Large intestine (tissue), 3 donors: Measurements from ENCODE around the gene KPNA1. TPM values are rescaled to one million over a fixed set of nuclear protein-coding genes. Genes with fewer than 3 reads are reported as not detected.
"Not testable (repeated sequence)": the region's sequence is repeated elsewhere in the genome, so short reads cannot be mapped to it uniquely, and the experiment has no call there.

ENCODE experiments used
- DNase-seq, 2 donors: peaks; one replicate each; pipeline versions ENCODE4 v3.0.0 to v3.0.0-alpha.2; 2013
- H3K27ac ChIP-seq: one replicate; pipeline ENCODE4 v1.5.1; 2013; ENCODE audit warnings: low read length
- H3K27me3 ChIP-seq: 2 replicates; pipeline ENCODE4 v1.6.1; 2013; ENCODE audit warnings: low read length; ENCODE audit not compliant: control insufficient read depth, insufficient read depth
- H3K36me3 ChIP-seq: 2 replicates; pipeline ENCODE4 v1.6.1; 2013; ENCODE audit warnings: low read length; ENCODE audit not compliant: control insufficient read depth, insufficient read depth
- H3K4me1 ChIP-seq: one replicate; pipeline ENCODE4 v1.6.1; 2013; ENCODE audit warnings: low read length; ENCODE audit not compliant: control insufficient read depth, insufficient read depth
- H3K4me3 ChIP-seq: one replicate; pipeline ENCODE4 v1.5.1; 2013; ENCODE audit warnings: low read length
- H3K9me3 ChIP-seq: one replicate; pipeline ENCODE4 v1.6.1; 2013; ENCODE audit warnings: mild to moderate bottlenecking, low read depth, low read length, moderate library complexity; ENCODE audit not compliant: control insufficient read depth
- WGBS: methylation state at CpG from one replicate; pipeline ENCODE4 v1.1.5; 2013; ENCODE audit warnings: low lambda C conversion rate; ENCODE audit not compliant: insufficient coverage; 5-methylcytosine and 5-hydroxymethylcytosine counted together
- polyA plus RNA-seq: library from polyadenylated mRNA; unstranded; fragments of 120-200 nt; gene quantifications from one replicate; pipeline ENCODE4 v1.2.1, GENCODE V29; 2013

Gene KPNA1
- polyA plus RNA-seq, 1 donor, result 35.0 TPM

- DNase-seq, result peak; percentile 34 to 71
- no peaks in the 10 kb centered on the region for H3K4me1 ChIP-seq
- H3K9me3 ChIP-seq, result no peaks in the 10 kb centered on the region
- peaks cover 28% of the 10 kb centered on the region for H3K36me3 ChIP-seq
- no peaks in the 10 kb centered on the region for H3K27me3 ChIP-seq
- H3K27ac ChIP-seq, result peak overlapping the region; percentile 54
- H3K4me3 ChIP-seq, result no peak overlapping the region
- WGBS, result 57% methylated on average over 1 of the region's 3 CpGs
Observed at GRCh38 chr3:122461806-122462205, 52.9 kb downstream of the KPNA1 start.

GRCh38 chr3:122458992-122459391 lies 55.7 kb downstream of the KPNA1 start:
- no peak overlapping the region for H3K4me3 ChIP-seq
- H3K36me3 ChIP-seq, result peaks cover 21% of the 10 kb centered on the region
- DNase-seq, result peak in 1 of 2 donors; percentile 14
- H3K27ac ChIP-seq, result no peak overlapping the region
- H3K27me3 ChIP-seq, result no peaks in the 10 kb centered on the region
- H3K9me3 ChIP-seq, result no peaks in the 10 kb centered on the region
- WGBS, result 40% methylated on average over 1 of the region's 4 CpGs
- no peaks in the 10 kb centered on the region for H3K4me1 ChIP-seq

- no peaks in the 10 kb centered on the region for H3K27me3 ChIP-seq
- H3K36me3 ChIP-seq, result peaks cover 30% of the 10 kb centered on the region
- no peak for DNase-seq
- H3K27ac ChIP-seq, result no peak overlapping the region
- WGBS, result no CpG with 5 or more reads among the region's 2 CpGs
- no peaks in the 10 kb centered on the region for H3K4me1 ChIP-seq
- H3K4me3 ChIP-seq, result no peak overlapping the region
- H3K9me3 ChIP-seq, result no peaks in the 10 kb centered on the region
Observed at GRCh38 chr3:122457706-122458105, 57.0 kb downstream of the KPNA1 start.

- H3K4me1 ChIP-seq, result no peaks in the 10 kb centered on the region
- H3K36me3 ChIP-seq, result peaks cover 37% of the 10 kb centered on the region
- no peak overlapping the region for H3K27ac ChIP-seq
- no peaks in the 10 kb centered on the region for H3K9me3 ChIP-seq
- peak in 1 of 2 donors; percentile 16 for DNase-seq
- H3K4me3 ChIP-seq, result no peak overlapping the region
- H3K27me3 ChIP-seq, result no peaks in the 10 kb centered on the region
Observed at GRCh38 chr3:122456074-122456473, 58.7 kb downstream of the KPNA1 start.

GRCh38 chr3:122451371-122451770 lies 63.4 kb downstream of the KPNA1 start:
- Histone ChIP-seq H3K27ac (no peak overlapping the region), H3K4me3 (no peak overlapping the region), H3K27me3 (no peaks in the 10 kb centered on the region), H3K4me1 (no peaks in the 10 kb centered on the region), H3K36me3 (peaks cover 33% of the 10 kb centered on the region), H3K9me3 (no peaks in the 10 kb centered on the region)
- DNase-seq, result no peak
- 80% methylated on average over 1 of the region's 3 CpGs for WGBS

- H3K36me3 ChIP-seq, result peaks cover 47% of the 10 kb centered on the region
- DNase-seq, H3K27ac ChIP-seq, H3K4me3 ChIP-seq, H3K4me1 ChIP-seq, H3K9me3 ChIP-seq, H3K27me3 ChIP-seq: not testable (repeated sequence)
- WGBS, result no CpG with 5 or more reads among the region's 6 CpGs
Observed at GRCh38 chr3:122448218-122448617, 66.5 kb downstream of the KPNA1 start.

- not testable (repeated sequence) for H3K27ac ChIP-seq, H3K27me3 ChIP-seq, H3K4me1 ChIP-seq, DNase-seq, H3K4me3 ChIP-seq, H3K9me3 ChIP-seq
- H3K36me3 ChIP-seq, result peaks cover 53% of the 10 kb centered on the region
- WGBS, result no CpG with 5 or more reads among the region's 5 CpGs
Observed at GRCh38 chr3:122444491-122444887, 70.2 kb downstream of the KPNA1 start.

GRCh38 chr3:122443762-122444490 lies 70.8 kb downstream of the KPNA1 start:
- not testable (repeated sequence) for H3K27ac ChIP-seq, H3K27me3 ChIP-seq, H3K4me1 ChIP-seq, DNase-seq, H3K9me3 ChIP-seq, H3K4me3 ChIP-seq
- H3K36me3 ChIP-seq, result peaks cover 53% of the 10 kb centered on the region
- 80% methylated on average over 2 of the region's 11 CpGs for WGBS

GRCh38 chr3:122443090-122443489 lies 71.6 kb downstream of the KPNA1 start:
- H3K36me3 ChIP-seq, result peaks cover 54% of the 10 kb centered on the region
- WGBS, result no CpG with 5 or more reads among the region's 10 CpGs
- no peak for DNase-seq

GRCh38 chr3:122435950-122436349 lies 78.8 kb downstream of the KPNA1 start:
- H3K4me3 ChIP-seq, result no peak overlapping the region
- H3K9me3 ChIP-seq, result peaks cover 11% of the 10 kb centered on the region
- WGBS, result 100% methylated on average over 3 of the region's 9 CpGs
- H3K36me3 ChIP-seq, result peaks cover 62% of the 10 kb centered on the region
- no peaks in the 10 kb centered on the region for H3K4me1 ChIP-seq
- no peak overlapping the region for H3K27ac ChIP-seq
- DNase-seq, result no peak
- H3K27me3 ChIP-seq, result no peaks in the 10 kb centered on the region

More at GRCh38 chr3:122443090-122443489, 71.6 kb downstream of the KPNA1 start:
- H3K9me3 ChIP-seq, result peaks cover 2% of the 10 kb centered on the region
- H3K4me3 ChIP-seq, result no peak overlapping the region
- no peak overlapping the region for H3K27ac ChIP-seq
- no peaks in the 10 kb centered on the region for H3K27me3 ChIP-seq
- no peaks in the 10 kb centered on the region for H3K4me1 ChIP-seq

- Histone ChIP-seq H3K36me3 (peaks cover 42% of the 10 kb centered on the region), H3K27ac (no peak overlapping the region), H3K4me3 (no peak overlapping the region), H3K27me3 (no peaks in the 10 kb centered on the region), H3K4me1 (no peaks in the 10 kb centered on the region), H3K9me3 (peaks cover 5% of the 10 kb centered on the region)
- DNase-seq, result no peak
- 100% methylated on average over 1 of the region's 2 CpGs for WGBS
Observed at GRCh38 chr3:122430371-122430770, 84.4 kb downstream of the KPNA1 start.
